ENCODE data around the gene HLF.

DNA sequence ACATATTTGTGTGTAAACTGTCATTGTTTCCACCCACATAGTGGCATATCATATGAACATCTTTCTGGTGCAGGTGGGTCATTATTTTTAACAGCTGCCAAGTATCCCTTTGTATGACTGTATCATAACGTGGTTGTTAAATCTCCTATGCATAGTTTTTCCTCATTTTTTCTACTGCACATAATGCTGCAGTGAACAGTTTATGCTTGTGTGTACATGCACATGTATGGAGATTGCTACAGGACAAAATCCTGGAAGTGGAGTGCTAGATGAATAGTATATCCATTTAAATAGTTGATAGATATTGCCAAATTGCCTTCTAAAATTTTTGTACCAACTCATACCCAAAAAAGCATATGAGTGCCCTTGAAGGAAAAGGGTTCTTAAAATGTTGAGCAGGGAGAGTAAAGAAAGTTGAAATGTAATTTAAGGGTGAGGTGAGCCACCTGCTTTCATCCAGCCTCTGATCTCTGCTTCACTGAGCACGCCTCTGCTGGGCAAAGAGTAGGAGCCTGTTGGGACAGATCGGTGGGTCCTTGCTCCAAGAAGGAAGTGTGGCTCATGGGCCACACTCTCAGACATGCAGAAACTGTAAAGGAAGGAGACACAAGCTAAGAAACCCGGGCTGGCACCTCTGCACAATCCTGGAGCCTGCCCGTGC lies 55.3 kb downstream of the HLF start:
- TF ChIP-seq, protein P1, sequence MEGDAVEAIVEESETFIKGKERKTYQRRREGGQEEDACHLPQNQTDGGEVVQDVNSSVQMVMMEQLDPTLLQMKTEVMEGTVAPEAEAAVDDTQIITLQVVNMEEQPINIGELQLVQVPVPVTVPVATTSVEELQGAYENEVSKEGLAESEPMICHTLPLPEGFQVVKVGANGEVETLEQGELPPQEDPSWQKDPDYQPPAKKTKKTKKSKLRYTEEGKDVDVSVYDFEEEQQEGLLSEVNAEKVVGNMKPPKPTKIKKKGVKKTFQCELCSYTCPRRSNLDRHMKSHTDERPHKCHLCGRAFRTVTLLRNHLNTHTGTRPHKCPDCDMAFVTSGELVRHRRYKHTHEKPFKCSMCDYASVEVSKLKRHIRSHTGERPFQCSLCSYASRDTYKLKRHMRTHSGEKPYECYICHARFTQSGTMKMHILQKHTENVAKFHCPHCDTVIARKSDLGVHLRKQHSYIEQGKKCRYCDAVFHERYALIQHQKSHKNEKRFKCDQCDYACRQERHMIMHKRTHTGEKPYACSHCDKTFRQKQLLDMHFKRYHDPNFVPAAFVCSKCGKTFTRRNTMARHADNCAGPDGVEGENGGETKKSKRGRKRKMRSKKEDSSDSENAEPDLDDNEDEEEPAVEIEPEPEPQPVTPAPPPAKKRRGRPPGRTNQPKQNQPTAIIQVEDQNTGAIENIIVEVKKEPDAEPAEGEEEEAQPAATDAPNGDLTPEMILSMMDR (IDR thresholded peaks at IDR 0.05; ENCODE audit: extremely low read depth in 1 of 2, insufficient read depth in 1 of 2, low read depth in 1 of 2, low read length in 2 of 2): no peak
- TF ChIP-seq POLR2A (IDR thresholded peaks at IDR 0.05; ENCODE audit: low read depth, low read length) (no peak), POLR2AphosphoS5 (IDR thresholded peaks at IDR 0.05; ENCODE audit: insufficient read depth, low read depth, low read length) (no peak), EZH2 (IDR thresholded peaks at IDR 0.05; ENCODE audit: borderline replicate concordance, low read depth, low read length, severe bottlenecking) (no peak)

All from endothelial cell of umbilical vein (primary cell).